Coronary artery (tissue), 2 donors: ENCODE results near the gene HACL1.

Experiments used
- DNase-seq: peaks from one replicate; pipeline ENCODE4 v3.0.0-alpha.2; 2017; ENCODE audit warnings: low spot score
- H3K27ac ChIP-seq, 2 donors: fragments of 200-600 bp; sonication (generic); one replicate each; pipeline ENCODE4 v1.5.1; 2016 to 2019
- H3K4me3 ChIP-seq: fragments of 200-600 bp; sonication (generic); 2 replicates; pipeline ENCODE4 v1.5.1; 2016; ENCODE audit warnings: mild to moderate bottlenecking, moderate library complexity
- CTCF ChIP-seq: fragments of 200-600 bp; sonication (generic); IDR thresholded peaks from one replicate; pipeline ENCODE4 v1.5.1; 2019; ENCODE audit warnings: antibody characterized with exemption

The HACL1 gene

GRCh38 chr3:15634671-15635070 is 33.3 kb upstream of the HACL1 start:
- H3K4me3 ChIP-seq = no peak overlapping the region
- H3K27ac ChIP-seq = peak overlapping the region in 1 of 2 donors; percentile 50
- no peak for DNase-seq
- TF ChIP-seq CTCF = no peak

DNA sequence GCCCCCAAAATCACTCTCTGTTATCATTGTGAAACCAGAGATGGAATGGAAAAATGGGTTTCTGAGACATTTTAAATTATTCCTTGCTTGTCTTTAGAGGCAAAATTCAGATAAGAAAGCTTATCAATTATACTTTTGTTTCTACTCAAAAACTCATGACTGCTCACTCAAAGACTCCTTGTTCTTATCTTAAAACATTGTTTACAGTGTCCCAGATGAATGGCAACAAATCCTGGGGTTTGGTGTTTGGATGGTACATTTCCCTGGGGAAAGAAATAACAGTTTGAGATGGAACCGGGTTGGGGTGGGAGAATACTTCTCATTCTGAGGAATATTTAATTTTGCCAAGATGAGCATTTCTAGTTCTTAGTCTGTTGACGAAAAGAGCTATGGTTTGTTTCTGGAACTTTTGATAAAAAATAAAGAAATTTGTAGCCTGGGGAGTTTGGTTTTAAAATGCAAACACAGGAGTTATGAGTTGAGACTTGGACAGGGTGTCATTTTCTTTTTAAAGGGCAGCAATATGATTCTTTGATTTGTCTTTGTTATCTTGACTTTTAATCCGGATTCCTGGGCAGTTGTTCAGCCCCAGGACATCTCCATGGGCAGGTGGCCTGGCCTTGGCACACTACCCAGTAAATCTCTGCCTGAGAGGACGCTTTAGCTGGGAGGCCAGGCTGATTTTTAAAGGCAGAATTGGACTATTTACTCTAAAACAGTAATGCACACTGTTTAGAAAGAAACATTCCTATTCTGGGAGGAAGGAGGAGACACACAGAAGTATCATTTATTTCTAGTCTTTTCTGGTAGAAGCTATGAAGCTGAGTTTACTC is 32.6 kb upstream of the HACL1 start:
- DNase-seq = no peak

GRCh38 chr3:15633159-15633558 is 31.8 kb upstream of the HACL1 start:
- DNase-seq = no peak
- Histone ChIP-seq H3K4me3 (no peak overlapping the region), H3K27ac (no peak overlapping the region)
- TF ChIP-seq CTCF = no peak

More for the DNA sequence above, 32.6 kb upstream of the HACL1 start:
- Histone ChIP-seq H3K27ac (peak overlapping the region in 1 of 2 donors; percentile 9), H3K4me3 (no peak overlapping the region)
- TF ChIP-seq CTCF = no peak

GRCh38 chr3:15632212-15632580 is 30.8 kb upstream of the HACL1 start:
- TF ChIP-seq CTCF = no peak
- no peak overlapping the region for H3K27ac ChIP-seq
- H3K4me3 ChIP-seq = no peak overlapping the region

GRCh38 chr3:15631426-15632211 is 30.2 kb upstream of the HACL1 start:
- no peak for DNase-seq
- TF ChIP-seq CTCF = no peak
- no peak overlapping the region for H3K27ac ChIP-seq
- H3K4me3 ChIP-seq = no peak overlapping the region

More at GRCh38 chr3:15632212-15632580, 30.8 kb upstream of the HACL1 start:
- no peak for DNase-seq

DNA sequence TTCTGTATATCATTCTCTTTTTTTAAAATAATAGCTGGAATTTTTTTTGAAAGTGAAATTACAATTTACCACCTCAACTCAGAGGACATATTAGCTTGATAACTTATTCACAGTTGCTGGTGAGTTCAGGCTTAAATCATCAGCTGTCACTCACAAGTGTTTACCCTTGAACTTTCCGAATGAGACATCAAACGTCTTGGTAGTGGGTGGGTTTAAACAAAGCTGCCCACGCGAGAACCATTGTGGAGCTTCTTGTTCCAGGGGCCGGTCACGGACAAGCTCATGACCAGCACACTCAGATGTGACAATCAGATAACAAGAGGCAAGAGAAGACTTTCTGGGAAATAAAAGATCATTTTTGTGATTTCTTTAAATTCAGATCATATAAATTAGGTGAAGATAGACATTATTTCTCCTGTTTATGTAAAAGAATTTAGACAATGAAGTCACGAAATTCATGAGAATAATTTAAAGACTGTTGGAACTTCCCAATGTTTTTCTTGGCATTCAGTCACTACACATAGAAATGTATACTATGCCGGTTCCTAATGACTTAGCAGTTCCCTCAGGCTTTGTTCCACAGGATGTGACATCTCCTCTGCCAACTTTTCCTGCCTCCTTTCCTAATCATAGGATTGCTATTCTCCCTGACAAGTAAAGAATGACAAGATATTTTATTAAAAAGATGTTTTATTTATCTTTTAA is 29.4 kb upstream of the HACL1 start:
- Histone ChIP-seq H3K27ac (peak overlapping the region in 1 of 2 donors; percentile 0), H3K4me3 (peak overlapping the region; percentile 59)
- no peak for DNase-seq
- no peak for TF ChIP-seq CTCF
